ENCODE data around the gene CUX1. TPM values are rescaled to one million over a fixed set of nuclear protein-coding genes. Genes with fewer than 3 reads are reported as not detected.

Gene CUX1
- total RNA-seq, 4 donors from 2014 or later, result 64.1 to 142 (median 111) TPM

DNA sequence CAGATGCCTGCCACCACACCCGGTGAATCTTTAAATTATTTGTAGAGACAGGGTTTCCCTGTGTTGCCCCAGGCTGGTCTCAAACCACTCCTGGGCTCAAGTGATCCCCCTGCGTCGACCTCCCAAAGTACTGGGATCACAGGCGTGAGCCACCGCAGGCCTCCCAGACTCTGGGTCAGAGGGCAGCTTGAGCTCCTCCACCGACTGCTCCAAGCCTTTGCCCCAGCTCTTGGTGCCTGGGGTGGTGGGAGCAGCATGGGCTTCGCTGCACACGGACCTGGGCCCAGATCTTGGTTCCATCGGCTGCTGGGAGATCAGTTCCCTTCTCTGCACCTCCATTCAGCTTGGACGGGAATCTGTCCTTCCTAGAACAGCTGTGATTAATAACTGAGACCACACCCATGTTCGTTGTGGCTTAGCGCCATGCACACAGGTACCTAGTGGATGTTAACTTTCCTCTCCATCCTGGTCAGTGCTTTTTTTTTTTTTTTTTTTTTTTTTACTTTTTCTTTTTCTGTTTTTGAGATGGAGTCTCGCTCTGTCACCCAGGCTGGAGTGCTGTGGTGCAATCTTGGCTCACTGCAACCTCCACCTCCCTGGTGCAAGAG, 125.3 kb downstream of the CUX1 start:
- Histone ChIP-seq H3K27ac (peak overlapping the region in 2 of 4 donors; percentile 10 to 40), H3K4me3 (no peak overlapping the region), H3K36me3 (no peaks in the 10 kb centered on the region), H3K27me3 (no peaks in the 10 kb centered on the region), H3K4me1 (peaks cover 0 to 31% (median 0%) of the 10 kb centered on the region in 4 donors), H3K9me3 (no peaks in the 10 kb centered on the region)
- peak in 2 of 3 donors; percentile 59 to 63 for DNase-seq
- TF ChIP-seq, protein P1, sequence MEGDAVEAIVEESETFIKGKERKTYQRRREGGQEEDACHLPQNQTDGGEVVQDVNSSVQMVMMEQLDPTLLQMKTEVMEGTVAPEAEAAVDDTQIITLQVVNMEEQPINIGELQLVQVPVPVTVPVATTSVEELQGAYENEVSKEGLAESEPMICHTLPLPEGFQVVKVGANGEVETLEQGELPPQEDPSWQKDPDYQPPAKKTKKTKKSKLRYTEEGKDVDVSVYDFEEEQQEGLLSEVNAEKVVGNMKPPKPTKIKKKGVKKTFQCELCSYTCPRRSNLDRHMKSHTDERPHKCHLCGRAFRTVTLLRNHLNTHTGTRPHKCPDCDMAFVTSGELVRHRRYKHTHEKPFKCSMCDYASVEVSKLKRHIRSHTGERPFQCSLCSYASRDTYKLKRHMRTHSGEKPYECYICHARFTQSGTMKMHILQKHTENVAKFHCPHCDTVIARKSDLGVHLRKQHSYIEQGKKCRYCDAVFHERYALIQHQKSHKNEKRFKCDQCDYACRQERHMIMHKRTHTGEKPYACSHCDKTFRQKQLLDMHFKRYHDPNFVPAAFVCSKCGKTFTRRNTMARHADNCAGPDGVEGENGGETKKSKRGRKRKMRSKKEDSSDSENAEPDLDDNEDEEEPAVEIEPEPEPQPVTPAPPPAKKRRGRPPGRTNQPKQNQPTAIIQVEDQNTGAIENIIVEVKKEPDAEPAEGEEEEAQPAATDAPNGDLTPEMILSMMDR (IDR thresholded peaks at IDR 0.05), result no peak
- no peak for TF ChIP-seq POLR2A (IDR thresholded peaks at IDR 0.05)

DNA sequence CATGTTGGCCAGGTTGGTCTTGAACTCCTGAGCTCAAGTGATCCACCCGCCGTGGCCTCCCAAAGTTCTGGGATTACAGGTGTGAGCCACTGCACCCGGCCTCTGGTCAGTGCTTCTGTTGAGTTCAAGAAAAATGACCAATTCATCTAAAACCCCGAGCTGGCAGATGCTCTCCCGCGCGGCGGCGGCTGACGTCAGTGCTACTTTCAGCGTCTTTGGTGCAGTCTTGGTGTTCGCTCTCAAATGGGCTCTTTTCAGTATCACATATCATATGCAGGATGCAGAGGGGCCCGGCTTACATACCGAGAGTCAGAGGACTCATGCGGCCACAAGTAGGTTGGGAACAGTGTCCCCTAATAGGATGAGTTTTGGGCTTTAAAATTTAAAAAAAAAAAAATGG, 125.9 kb downstream of the CUX1 start:
- TF ChIP-seq, protein P1 (IDR thresholded peaks at IDR 0.05), result no peak
- TF ChIP-seq POLR2A (IDR thresholded peaks at IDR 0.05), result no peak
- peak in 1 of 3 donors; percentile 26 for DNase-seq
- H3K4me1 ChIP-seq, result peaks cover 0 to 31% (median 0%) of the 10 kb centered on the region in 4 donors
- H3K9me3 ChIP-seq, result no peaks in the 10 kb centered on the region
- no peaks in the 10 kb centered on the region for H3K36me3 ChIP-seq
- H3K4me3 ChIP-seq, result no peak overlapping the region
- no peaks in the 10 kb centered on the region for H3K27me3 ChIP-seq
- H3K27ac ChIP-seq, result no peak overlapping the region

DNA sequence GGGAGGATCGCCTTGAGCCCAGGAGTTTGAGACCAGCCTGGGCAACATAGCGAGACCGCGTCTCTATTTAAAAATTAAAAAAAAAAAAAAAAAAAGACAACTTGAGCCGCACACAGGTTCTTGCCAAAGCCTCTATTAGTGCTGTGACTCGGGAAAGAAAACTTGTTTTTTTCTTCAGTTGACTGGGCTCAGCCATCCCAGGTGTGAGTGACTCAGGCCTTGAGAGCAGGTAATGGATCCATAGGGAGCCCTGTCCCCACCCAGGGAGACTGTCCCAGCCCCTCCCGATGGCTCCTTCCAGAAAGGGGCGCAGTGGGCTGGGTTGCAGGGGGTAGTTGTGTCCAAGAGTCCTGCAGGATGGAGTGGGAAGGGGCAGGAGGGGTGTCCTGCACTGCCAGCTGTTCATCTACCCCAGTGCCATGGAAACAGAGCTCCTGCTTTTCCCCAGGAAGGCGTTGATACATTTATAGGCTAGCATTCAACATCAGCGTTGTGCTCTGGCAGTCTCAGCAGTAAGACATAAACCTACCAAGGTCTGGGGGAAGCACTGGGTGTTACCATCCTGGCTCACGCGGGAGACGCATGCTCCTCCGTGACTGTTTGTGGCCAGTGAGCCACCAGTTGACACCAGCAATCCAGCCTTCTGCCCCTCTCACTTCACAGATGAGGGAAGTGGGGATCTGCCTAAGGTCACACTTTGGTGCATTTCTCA, 126.6 kb downstream of the CUX1 start:
- H3K36me3 ChIP-seq, result no peaks in the 10 kb centered on the region
- DNase-seq, result peak in 1 of 3 donors; percentile 32
- TF ChIP-seq, protein P1 (IDR thresholded peaks at IDR 0.05), result no peak
- TF ChIP-seq POLR2A (IDR thresholded peaks at IDR 0.05), result no peak
- peaks cover 0 to 31% (median 0%) of the 10 kb centered on the region in 4 donors for H3K4me1 ChIP-seq
- no peaks in the 10 kb centered on the region for H3K27me3 ChIP-seq
- no peaks in the 10 kb centered on the region for H3K9me3 ChIP-seq
- no peak overlapping the region for H3K4me3 ChIP-seq
- no peak overlapping the region for H3K27ac ChIP-seq

DNA sequence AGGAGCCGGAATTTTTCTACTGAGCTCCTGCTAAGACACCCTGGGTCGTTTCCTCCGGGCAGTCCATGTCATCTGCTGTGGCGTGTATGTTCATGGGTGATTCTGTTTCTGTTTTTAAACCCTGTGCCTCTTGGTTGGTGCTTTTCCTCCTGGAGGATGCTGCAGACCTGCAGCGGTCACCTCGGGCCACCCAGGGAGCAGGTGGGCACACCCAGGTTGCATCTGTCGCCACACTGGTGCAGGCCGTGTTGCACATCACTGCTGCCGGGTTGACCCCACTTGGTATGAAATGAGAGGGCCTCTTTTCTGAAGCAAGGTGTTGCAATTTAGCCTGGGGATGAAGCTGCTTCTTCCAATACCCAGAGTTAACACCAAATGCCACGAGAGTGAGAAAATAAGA, 127.2 kb downstream of the CUX1 start:
- H3K4me3 ChIP-seq, result no peak overlapping the region

DNA sequence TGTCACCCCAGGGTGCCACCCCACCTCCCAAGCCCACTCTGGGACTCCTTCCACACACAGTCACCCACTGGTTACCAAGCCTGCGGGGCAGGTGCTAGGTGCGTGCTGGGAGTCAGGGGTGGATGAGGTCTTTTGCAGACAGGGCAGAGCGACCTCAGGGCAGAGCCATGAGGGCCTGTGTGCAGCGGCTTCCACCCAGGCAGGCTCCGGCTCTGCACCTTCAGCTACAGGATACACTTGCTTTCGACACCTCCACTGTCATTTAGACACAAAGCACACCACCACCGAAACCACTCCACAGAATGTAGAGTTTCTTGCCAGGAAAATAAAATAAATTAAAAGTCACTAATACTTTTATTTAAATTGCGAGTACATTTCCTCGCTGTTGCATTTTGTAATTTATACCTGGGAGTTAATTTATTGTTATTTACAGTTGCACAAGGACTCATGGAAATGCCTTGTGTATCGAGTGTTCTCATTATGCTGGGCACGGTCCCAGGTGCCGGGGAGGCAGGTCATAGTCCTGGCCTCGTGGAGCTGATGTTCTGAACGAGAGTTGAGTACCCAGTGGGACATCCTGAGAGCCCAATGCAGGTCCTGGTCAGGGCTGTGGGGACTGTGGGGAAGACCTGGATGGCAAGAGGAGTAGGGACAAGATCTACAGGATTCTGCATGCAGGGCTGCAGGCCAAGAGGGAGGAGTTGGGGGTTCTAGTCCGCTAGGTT, 127.8 kb downstream of the CUX1 start:
- Histone ChIP-seq H3K27me3 (no peaks in the 10 kb centered on the region), H3K9me3 (no peaks in the 10 kb centered on the region), H3K36me3 (no peaks in the 10 kb centered on the region), H3K27ac (no peak overlapping the region), H3K4me3 (no peak overlapping the region), H3K4me1 (peaks cover 0 to 30% (median 0%) of the 10 kb centered on the region in 4 donors)
- peak in 1 of 3 donors; percentile 39 for DNase-seq
- TF ChIP-seq POLR2A (IDR thresholded peaks at IDR 0.05), result no peak

More for the DNA sequence above, 127.2 kb downstream of the CUX1 start:
- DNase-seq, result peak in 1 of 3 donors; percentile 24
- no peaks in the 10 kb centered on the region for H3K9me3 ChIP-seq
- H3K36me3 ChIP-seq, result no peaks in the 10 kb centered on the region
- peaks cover 0 to 31% (median 0%) of the 10 kb centered on the region in 4 donors for H3K4me1 ChIP-seq
- TF ChIP-seq, protein P1 (IDR thresholded peaks at IDR 0.05), result no peak
- TF ChIP-seq POLR2A (IDR thresholded peaks at IDR 0.05), result no peak
- H3K27me3 ChIP-seq, result no peaks in the 10 kb centered on the region
- H3K27ac ChIP-seq, result no peak overlapping the region
